K562 (cell line): ENCODE measurements around the gene SNX9. TPM values are rescaled to one million over a fixed set of nuclear protein-coding genes. Genes with fewer than 3 reads are reported as not detected.
A peak's percentile ranks its signal among the peaks of the same experiment; 100 is the strongest.

Experiments
- ATAC-seq: fragments of 200-7000 bp; cut with Tn5 transposase; 3 replicates; pipeline ENCODE4 v1.9.1; 2020; ENCODE audit warnings: moderate library complexity
- BruUV-seq: library from RNA; stranded (reverse); fragments of 400-500 nt; replicated peaks from 2 replicates; lab custom pipeline; 2021; lab: Mats Ljungman, UMichigan
- CTCF ChIA-PET: fragments of 300-600 bp; formaldehyde crosslinking; extraction: SDS; loops from one replicate; lab custom pipeline; 2021; ENCODE audit warnings: low intra/inter-chr PET ratio; lab: Yijun Ruan, JAX
- POLR2A ChIA-PET: fragments of 300-600, 350-650 bp; sonication (Branson Sonifier 250); formaldehyde crosslinking; extraction: SDS; loops from one replicate; lab custom pipeline; 2021; ENCODE audit warnings: antibody characterized with exemption, inconsistent platforms; lab: Yijun Ruan, JAX
- DNase-seq, 4 experiments: peaks; one replicate each; pipeline versions ENCODE4 v3.0.0 to v3.0.0-alpha.2; 2011 to 2018; ENCODE audit warnings: low spot score in 3 of 4, mixed read lengths in 3 of 4; ENCODE audit errors: extremely low read depth in 1 of 4
- FAIRE-seq: peaks from 2 replicates; lab custom pipeline; 2011; peaks lifted over from hg19 to GRCh38; lab: Jason Lieb, UNC
- H2AFZ ChIP-seq: 2 replicates; pipeline ENCODE4 v1.6.0; 2011; ENCODE audit warnings: low read depth, low read length, control low read depth, inconsistent platforms
- H3K27ac ChIP-seq: fragments of 200-600 bp; 3 replicates; pipeline ENCODE4 v1.8.0; 2011; ENCODE audit warnings: low read depth, mild to moderate bottlenecking, control low read depth, inconsistent platforms, low read length, moderate library complexity, mixed read lengths; ENCODE audit errors: extremely low read depth
- H3K27me3 ChIP-seq, 2 experiments: fragments of 300-600 bp in 1 of 2; 2 replicates in 1 of 2; 3 replicates in 1 of 2; pipeline versions ENCODE4 v1.6.0 to v1.8.0; 2011; ENCODE audit warnings: inconsistent platforms in 2 of 2, low read length in 2 of 2, mild to moderate bottlenecking in 1 of 2, mixed read lengths in 1 of 2, moderate library complexity in 1 of 2; ENCODE audit not compliant: control insufficient read depth in 2 of 2, insufficient read depth in 2 of 2
- H3K36me3 ChIP-seq: fragments of 300-600 bp; 3 replicates; pipeline ENCODE4 v1.8.0; 2011; ENCODE audit warnings: mild to moderate bottlenecking, low read length, inconsistent platforms; ENCODE audit not compliant: control insufficient read depth, insufficient read depth
- H3K4me1 ChIP-seq, 2 experiments: fragments of 200-600 bp in 1 of 2; replicated peaks in 1 of 2; 2 replicates in 1 of 2; 3 replicates in 1 of 2; pipeline versions ENCODE4 v1.5.1 to v1.8.0; 2011; ENCODE audit warnings: inconsistent platforms in 2 of 2, low read length in 2 of 2, mild to moderate bottlenecking in 1 of 2, mixed read lengths in 1 of 2, moderate library complexity in 1 of 2; ENCODE audit not compliant: control insufficient read depth in 2 of 2, insufficient read depth in 2 of 2
- H3K4me2 ChIP-seq: 2 replicates; pipeline ENCODE4 v1.6.1; 2011; ENCODE audit warnings: low read length, control low read depth, inconsistent platforms, mixed read lengths; ENCODE audit not compliant: insufficient read depth
- H3K4me3 ChIP-seq: fragments of 200-600 bp; sonication (generic), shearing (Covaris generic); 2 replicates; pipeline ENCODE4 v1.5.1; 2016; ENCODE audit warnings: control low read depth, inconsistent platforms
- H3K79me2 ChIP-seq: fragments of 200-600 bp; 3 replicates; pipeline ENCODE4 v1.8.0; 2011; ENCODE audit warnings: low read length, inconsistent platforms; ENCODE audit not compliant: control insufficient read depth, insufficient read depth
- H3K9ac ChIP-seq, 2 experiments: 2 replicates each; pipeline versions ENCODE4 v1.6.0 to v1.6.1; 2011; ENCODE audit warnings: low read depth in 2 of 2, low read length in 2 of 2, control low read depth in 1 of 2, inconsistent platforms in 1 of 2, mild to moderate bottlenecking in 1 of 2, mixed read lengths in 1 of 2; ENCODE audit not compliant: insufficient read depth in 1 of 2
- H3K9me1 ChIP-seq: one replicate; pipeline ENCODE4 v1.6.0; 2011; ENCODE audit warnings: inconsistent platforms, mild to moderate bottlenecking, low read length, moderate library complexity; ENCODE audit not compliant: control insufficient read depth, insufficient read depth
- H3K9me3 ChIP-seq: replicated peaks from 2 replicates; pipeline ENCODE4 v1.5.1; 2011; ENCODE audit warnings: low read depth, low read length, inconsistent platforms; ENCODE audit not compliant: control insufficient read depth, insufficient read depth
- H4K20me1 ChIP-seq: replicated peaks from 2 replicates; pipeline ENCODE4 v1.6.1; 2011; ENCODE audit warnings: low read length, inconsistent platforms, mixed read lengths; ENCODE audit not compliant: control insufficient read depth, insufficient read depth
- BDP1 ChIP-seq: IDR thresholded peaks from 3 replicates; pipeline ENCODE4 v1.6.1; 2011; ENCODE audit not compliant: insufficient read length, insufficient read depth
- CBFA2T3 ChIP-seq: fragments of 450-650 bp; IDR thresholded peaks from 2 replicates; pipeline ENCODE4 v1.6.1; 2017
- RBM25 ChIP-seq: fragments of 200-400 bp; formaldehyde crosslinking; IDR thresholded peaks from 2 replicates; pipeline ENCODE4 v1.6.1; 2018; ENCODE audit warnings: low read length, low read depth, moderate library complexity; ENCODE audit not compliant: severe bottlenecking
- TAL1 ChIP-seq: fragments of 450-650 bp; IDR thresholded peaks from 2 replicates; pipeline ENCODE4 v1.6.1; 2016; ENCODE audit warnings: mild to moderate bottlenecking
- TCF3 ChIP-seq: sonication (generic); formaldehyde crosslinking; IDR thresholded peaks from 2 replicates; pipeline ENCODE4 v1.4.0; 2020; ENCODE audit warnings: mild to moderate bottlenecking, missing genetic modification reagents
- TRIM28 ChIP-seq: fragments of 450-650 bp; IDR thresholded peaks from 2 replicates; pipeline ENCODE4 v1.6.1; 2017
- USF1 ChIP-seq: sonication (generic); formaldehyde crosslinking; IDR thresholded peaks from 2 replicates; pipeline ENCODE4 v1.9.0; 2022; ENCODE audit warnings: mild to moderate bottlenecking, missing genetic modification reagents
- ZKSCAN8 ChIP-seq: fragments of 200-800 bp; sonication (Bioruptor generic); IDR thresholded peaks from 2 replicates; pipeline ENCODE4 v1.6.1; 2016; ENCODE audit warnings: missing genetic modification characterization, missing compliant biosample characterization
- ZNF140 ChIP-seq: fragments of 250-450 bp; sonication (Bioruptor Pico); IDR thresholded peaks from 2 replicates; pipeline ENCODE4 v1.8.0; 2021; ENCODE audit warnings: moderate library complexity, mild to moderate bottlenecking, inconsistent platforms
- ZNF696 ChIP-seq: fragments of 250-450 bp; sonication (Bioruptor Pico); conservative IDR thresholded peaks from 2 replicates; pipeline ENCODE4 v1.4.0; 2020; ENCODE audit warnings: mild to moderate bottlenecking, moderate library complexity
- ZZZ3 ChIP-seq: fragments of 450-650 bp; IDR thresholded peaks from 2 replicates; pipeline ENCODE4 v1.6.1; 2016; ENCODE audit warnings: antibody characterized with exemption, mild to moderate bottlenecking, moderate library complexity
- WGBS: fragments of 100-300 bp; shearing (Covaris generic); methylation state at CpG from one replicate; pipeline ENCODE4 v1.1.6; 2016; ENCODE audit warnings: low coverage, mixed read lengths; ENCODE audit not compliant: insufficient coverage; ENCODE audit errors: missing lambda C conversion rate; 5-methylcytosine and 5-hydroxymethylcytosine counted together
- in situ Hi-C: fragments of 300-500 bp; cut with MboI; formaldehyde crosslinking; loops from 4 replicates; pipeline ENCODE4 v1.15.0; 2018; ENCODE audit warnings: inconsistent platforms, mixed read lengths
- intact Hi-C: fragments of 100-400 bp; cut with micrococcal nuclease; formaldehyde crosslinking; loops from 2 replicates; pipeline ENCODE4 v1.14.2; 2022
- polyA plus RNA-seq, 8 experiments: library from polyadenylated mRNA; depleted of rRNA in 4 of 8; stranded (reverse) in 5 of 8; unstranded in 3 of 8; fragments of >200 nt; fragmentation: Nextera tagmentation in 2 of 8; fragmentation: Illumina TruSeq in 1 of 8; extraction: Ambion mirVana in 2 of 8; extraction: Trizol in 1 of 8; gene quantifications; 2 replicates each; pipeline versions ENCODE4 v1.2.1 to v1.2.3, GENCODE V29; 2011 to 2014; ENCODE audit warnings: inconsistent platforms in 1 of 8, missing spikeins in 1 of 8
- total RNA-seq, 7 experiments: library from RNA; depleted of rRNA in 6 of 7; stranded (reverse); fragments of >200 nt in 6 of 7; fragmentation: Illumina TruSeq in 2 of 7; extraction: Trizol in 2 of 7; gene quantifications; 2 replicates each; pipeline versions ENCODE4 v1.2.1 to v1.2.3, GENCODE V29; 2011 to 2021; ENCODE audit warnings: low replicate concordance in 1 of 7
- TF ChIP-seq, protein P1 (sequence below): fragments of 450-650 bp; IDR thresholded peaks from 2 replicates; pipeline ENCODE4 v1.6.1; 2016; ENCODE audit warnings: low read depth
- TF ChIP-seq, protein P2 (sequence below): fragments of 250-450 bp; sonication (Bioruptor Pico); IDR thresholded peaks from 2 replicates; pipeline ENCODE4 v1.5.0; 2021

The SNX9 gene
- total and polyA plus RNA-seq, 9 of the 15 experiments (the other 6 are each of a cell fraction or from before 2014, with no cell fraction given) = 6.0 to 81.7 (median 57.1) TPM

DNA sequence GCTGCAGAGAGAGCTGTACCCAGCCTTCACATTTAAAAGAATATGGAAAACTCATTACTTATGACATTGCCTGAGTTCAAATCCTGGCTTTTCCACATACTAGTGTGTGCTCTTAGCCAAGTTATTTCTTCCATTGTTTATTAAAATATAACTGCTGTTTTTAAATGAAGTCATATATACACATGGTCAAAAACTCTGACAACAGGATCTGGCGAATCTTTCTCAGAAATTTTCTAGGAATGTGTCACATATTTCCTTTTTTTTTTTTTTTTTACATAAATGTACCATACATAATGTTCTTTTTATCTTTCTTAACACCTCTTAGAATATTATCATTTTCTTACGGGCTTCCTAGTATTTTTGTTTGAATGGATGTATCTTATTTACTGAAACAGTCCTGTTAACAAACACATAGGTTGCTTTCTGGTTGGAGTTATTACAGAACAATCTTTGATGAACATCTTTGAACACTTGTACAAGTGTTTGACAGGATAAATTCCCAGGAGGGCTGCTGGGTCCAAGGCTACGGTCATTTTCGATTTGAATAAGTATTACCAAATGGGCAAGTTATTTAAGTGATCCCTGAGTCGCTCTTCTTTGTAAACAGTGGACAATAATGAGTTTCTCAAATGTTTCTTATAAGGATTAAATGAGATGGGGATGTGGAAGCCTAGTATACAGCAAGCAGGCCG lies 1.6 kb upstream of the SNX9 start:
- BruUV-seq = TSS peak; percentile 85
- ATAC-seq (no peak), FAIRE-seq (peak; percentile 56), DNase-seq (no peak)
- H3K27ac ChIP-seq = no peak overlapping the region
- H4K20me1 ChIP-seq = no peaks in the 10 kb centered on the region
- WGBS = 28% methylated on average over 6 of the region's 6 CpGs
- H2AFZ ChIP-seq = peak overlapping the region; percentile 11; the same call in 1 of the 2 replicates
- no peak overlapping the region for H3K4me3 ChIP-seq
- H3K36me3 ChIP-seq = no peaks in the 10 kb centered on the region
- H3K4me2 ChIP-seq = no peak overlapping the region
- peaks cover 2% of the 10 kb centered on the region; the same call in 1 of the 2 replicates for H3K9me3 ChIP-seq
- no peaks in the 10 kb centered on the region for H3K27me3 ChIP-seq
- ChIA-PET POLR2A (interaction anchor here (1.2 to 1.9 kb wide), 2 partner anchors 10 to 16 kb away, joined by 3 to 7 read pairs; no protein-coding TSS in a partner anchor), CTCF (no interaction called here)
- peak overlapping the region in 1 of 2 experiments; percentile 82; a peak in 1 of 4 replicates for H3K9ac ChIP-seq
- in situ Hi-C loops (no loop called here), intact Hi-C loops (no loop called here)
- peaks cover 13 to 14% of the 10 kb centered on the region in 2 experiments; a peak in 4 of 5 replicates for H3K4me1 ChIP-seq
- H3K79me2 ChIP-seq = peaks cover 36% of the 10 kb centered on the region
- no peaks in the 10 kb centered on the region for H3K9me1 ChIP-seq
- TF ChIP-seq USF1 (CRISPR knock-in tag) (no peak), BDP1 (no peak), CBFA2T3 (peak; percentile 60), RBM25 (peak; percentile 1), TCF3 (CRISPR knock-in tag) (peak; percentile 59), ZNF696 (CRISPR knock-in tag) (no peak), ZNF140 (CRISPR knock-in tag) (0 out of 2 replicates have a peak, but pooled peaks have one; percentile 45), TRIM28 (no peak), TAL1 (peak; percentile 38; the same call in 1 of the 2 replicates), ZKSCAN8 (peak; percentile 16; the same call in 1 of the 2 replicates), ZZZ3 (no peak)
- TF ChIP-seq, protein P1, sequence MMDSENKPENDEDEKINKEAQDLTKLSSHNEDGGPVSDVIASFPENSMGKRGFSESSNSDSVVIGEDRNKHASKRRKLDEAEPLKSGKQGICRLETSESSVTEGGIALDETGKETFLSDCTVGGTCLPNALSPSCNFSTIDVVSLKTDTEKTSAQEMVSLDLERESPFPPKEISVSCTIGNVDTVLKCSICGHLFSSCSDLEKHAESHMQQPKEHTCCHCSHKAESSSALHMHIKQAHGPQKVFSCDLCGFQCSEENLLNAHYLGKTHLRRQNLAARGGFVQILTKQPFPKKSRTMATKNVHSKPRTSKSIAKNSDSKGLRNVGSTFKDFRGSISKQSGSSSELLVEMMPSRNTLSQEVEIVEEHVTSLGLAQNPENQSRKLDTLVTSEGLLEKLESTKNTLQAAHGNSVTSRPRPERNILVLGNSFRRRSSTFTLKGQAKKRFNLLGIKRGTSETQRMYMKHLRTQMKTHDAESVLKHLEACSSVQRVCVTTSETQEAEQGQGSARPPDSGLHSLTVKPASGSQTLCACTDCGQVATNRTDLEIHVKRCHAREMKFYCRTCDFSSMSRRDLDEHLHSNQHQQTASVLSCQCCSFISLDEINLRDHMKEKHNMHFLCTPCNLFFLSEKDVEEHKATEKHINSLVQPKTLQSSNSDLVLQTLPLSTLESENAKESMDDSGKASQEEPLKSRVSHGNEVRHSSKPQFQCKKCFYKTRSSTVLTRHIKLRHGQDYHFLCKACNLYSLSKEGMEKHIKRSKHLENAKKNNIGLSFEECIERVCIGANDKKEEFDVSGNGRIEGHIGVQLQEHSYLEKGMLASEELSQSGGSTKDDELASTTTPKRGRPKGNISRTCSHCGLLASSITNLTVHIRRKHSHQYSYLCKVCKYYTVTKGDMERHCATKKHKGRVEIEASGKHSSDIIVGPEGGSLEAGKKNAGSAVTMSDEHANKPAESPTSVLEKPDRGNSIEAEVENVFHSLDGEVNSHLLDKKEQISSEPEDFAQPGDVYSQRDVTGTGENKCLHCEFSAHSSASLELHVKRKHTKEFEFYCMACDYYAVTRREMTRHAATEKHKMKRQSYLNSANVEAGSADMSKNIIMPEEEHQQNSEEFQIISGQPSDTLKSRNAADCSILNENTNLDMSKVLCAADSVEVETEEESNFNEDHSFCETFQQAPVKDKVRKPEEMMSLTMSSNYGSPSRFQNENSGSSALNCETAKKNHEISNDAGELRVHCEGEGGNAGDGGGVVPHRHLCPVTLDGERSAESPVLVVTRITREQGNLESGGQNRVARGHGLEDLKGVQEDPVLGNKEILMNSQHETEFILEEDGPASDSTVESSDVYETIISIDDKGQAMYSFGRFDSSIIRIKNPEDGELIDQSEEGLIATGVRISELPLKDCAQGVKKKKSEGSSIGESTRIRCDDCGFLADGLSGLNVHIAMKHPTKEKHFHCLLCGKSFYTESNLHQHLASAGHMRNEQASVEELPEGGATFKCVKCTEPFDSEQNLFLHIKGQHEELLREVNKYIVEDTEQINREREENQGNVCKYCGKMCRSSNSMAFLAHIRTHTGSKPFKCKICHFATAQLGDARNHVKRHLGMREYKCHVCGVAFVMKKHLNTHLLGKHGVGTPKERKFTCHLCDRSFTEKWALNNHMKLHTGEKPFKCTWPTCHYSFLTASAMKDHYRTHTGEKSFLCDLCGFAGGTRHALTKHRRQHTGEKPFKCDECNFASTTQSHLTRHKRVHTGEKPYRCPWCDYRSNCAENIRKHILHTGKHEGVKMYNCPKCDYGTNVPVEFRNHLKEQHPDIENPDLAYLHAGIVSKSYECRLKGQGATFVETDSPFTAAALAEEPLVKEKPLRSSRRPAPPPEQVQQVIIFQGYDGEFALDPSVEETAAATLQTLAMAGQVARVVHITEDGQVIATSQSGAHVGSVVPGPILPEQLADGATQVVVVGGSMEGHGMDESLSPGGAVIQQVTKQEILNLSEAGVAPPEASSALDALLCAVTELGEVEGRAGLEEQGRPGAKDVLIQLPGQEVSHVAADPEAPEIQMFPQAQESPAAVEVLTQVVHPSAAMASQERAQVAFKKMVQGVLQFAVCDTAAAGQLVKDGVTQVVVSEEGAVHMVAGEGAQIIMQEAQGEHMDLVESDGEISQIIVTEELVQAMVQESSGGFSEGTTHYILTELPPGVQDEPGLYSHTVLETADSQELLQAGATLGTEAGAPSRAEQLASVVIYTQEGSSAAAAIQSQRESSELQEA = no peak
- TF ChIP-seq, protein P2, sequence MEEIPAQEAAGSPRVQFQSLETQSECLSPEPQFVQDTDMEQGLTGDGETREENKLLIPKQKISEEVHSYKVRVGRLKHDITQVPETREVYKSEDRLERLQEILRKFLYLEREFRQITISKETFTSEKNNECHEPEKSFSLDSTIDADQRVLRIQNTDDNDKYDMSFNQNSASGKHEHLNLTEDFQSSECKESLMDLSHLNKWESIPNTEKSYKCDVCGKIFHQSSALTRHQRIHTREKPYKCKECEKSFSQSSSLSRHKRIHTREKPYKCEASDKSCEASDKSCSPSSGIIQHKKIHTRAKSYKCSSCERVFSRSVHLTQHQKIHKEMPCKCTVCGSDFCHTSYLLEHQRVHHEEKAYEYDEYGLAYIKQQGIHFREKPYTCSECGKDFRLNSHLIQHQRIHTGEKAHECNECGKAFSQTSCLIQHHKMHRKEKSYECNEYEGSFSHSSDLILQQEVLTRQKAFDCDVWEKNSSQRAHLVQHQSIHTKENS = no peak
